Ectodermal cell (in vitro differentiated cells): ENCODE results near the gene SLC26A5.

Source experiments
- H3K27ac ChIP-seq: 2 replicates; pipeline ENCODE4 v1.7.0; 2013; ENCODE audit warnings: mild to moderate bottlenecking, low read depth, low read length; ENCODE audit not compliant: insufficient read depth, poor library complexity, severe bottlenecking
- H3K27me3 ChIP-seq: 2 replicates; pipeline ENCODE4 v1.7.0; 2013; ENCODE audit warnings: mild to moderate bottlenecking, low read length; ENCODE audit not compliant: insufficient read depth, control insufficient read depth, poor library complexity, severe bottlenecking
- H3K36me3 ChIP-seq: one replicate; pipeline ENCODE4 v1.7.0; 2013; ENCODE audit warnings: low read length; ENCODE audit not compliant: control insufficient read depth, insufficient read depth
- H3K4me1 ChIP-seq: one replicate; pipeline ENCODE4 v1.7.0; 2013; ENCODE audit warnings: low read length; ENCODE audit not compliant: control insufficient read depth, insufficient read depth
- H3K4me3 ChIP-seq: 2 replicates; pipeline ENCODE4 v1.7.0; 2013; ENCODE audit warnings: low read depth, low read length, control low read depth; ENCODE audit not compliant: insufficient read depth
- H3K9me3 ChIP-seq: 2 replicates; pipeline ENCODE4 v1.7.0; 2013; ENCODE audit warnings: mild to moderate bottlenecking, low read length, moderate library complexity; ENCODE audit not compliant: control insufficient read depth
- WGBS, 2 experiments: methylation state at CpG; one replicate each; pipeline ENCODE4 v1.1.7; 2013; ENCODE audit warnings: missing lambda C conversion rate in 2 of 2; 5-methylcytosine and 5-hydroxymethylcytosine counted together

SLC26A5 gene

DNA sequence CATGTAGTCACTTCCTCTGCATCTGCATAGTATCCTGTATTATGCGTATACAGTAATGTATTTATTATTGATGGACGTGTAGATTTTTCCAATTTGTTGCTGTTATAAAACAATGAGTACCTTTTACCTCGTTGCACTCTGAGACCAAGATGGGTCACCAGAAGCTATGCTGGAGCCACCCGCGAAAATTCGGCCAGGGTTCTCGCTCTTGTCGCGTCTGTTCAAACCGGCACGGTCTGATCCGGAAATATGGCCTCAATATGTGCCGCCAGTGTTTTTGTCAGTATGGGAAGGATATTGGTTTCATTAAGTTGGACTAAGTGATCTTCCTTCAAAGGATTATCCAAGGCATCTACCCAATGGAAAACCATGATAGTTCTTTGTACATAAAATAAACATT lies 97.6 kb downstream of the SLC26A5 start:
- H3K4me3 ChIP-seq = peak overlapping the region; percentile 86
- H3K27ac ChIP-seq = no peak overlapping the region
- H3K9me3 ChIP-seq = no peaks in the 10 kb centered on the region
- H3K27me3 ChIP-seq = no peaks in the 10 kb centered on the region
- 22 to 25% methylated on average over 12 to 13 of the region's 13 CpGs for WGBS, 2 experiments
- H3K36me3 ChIP-seq = peaks cover 7% of the 10 kb centered on the region
- peaks cover 5% of the 10 kb centered on the region for H3K4me1 ChIP-seq

DNA sequence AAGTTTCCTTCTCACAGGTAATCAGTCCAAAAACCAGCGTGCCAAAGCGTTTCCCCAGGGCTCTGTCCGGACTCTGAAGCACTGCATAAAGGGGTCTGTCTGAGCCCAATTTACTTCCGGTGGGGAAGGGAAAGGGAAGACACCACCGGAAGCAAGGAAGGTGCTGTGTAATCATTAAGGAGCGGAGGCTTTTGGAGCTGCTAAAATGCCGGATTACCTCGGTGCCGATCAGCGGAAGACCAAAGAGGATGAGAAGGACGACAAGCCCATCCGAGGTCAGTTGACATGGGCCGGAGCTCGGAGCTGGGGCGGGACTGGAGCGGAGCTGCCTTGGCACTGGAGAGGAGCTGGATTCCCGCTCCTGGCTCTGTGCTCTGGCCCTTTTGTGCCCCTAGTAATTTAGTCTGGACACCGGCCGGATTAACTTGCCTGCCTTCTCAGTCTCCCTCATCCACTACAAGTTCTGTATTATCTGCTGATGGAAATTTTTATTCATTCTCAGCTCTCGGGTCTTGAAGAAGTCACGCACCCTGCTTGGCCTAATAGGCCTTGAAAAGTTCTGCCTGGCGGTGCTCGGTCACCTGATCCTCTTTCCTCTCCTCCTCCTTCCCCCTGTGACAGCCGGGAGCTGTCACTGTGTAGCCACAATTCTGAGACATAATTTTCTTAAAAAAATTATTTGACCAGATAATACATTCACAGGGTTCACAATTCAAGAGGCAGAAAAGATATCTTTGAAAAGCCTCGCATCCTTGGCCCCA lies 98.3 kb downstream of the SLC26A5 start, which contains the start of gene PSMC2:
Gene PSMC2 (plus strand): TSS at position 137 of the 761 bp plus-strand sequence. CDS start 69 bp downstream, at position 206.
- 1% methylated on average over 25 of the region's 25 CpGs for WGBS, 2 experiments

DNA sequence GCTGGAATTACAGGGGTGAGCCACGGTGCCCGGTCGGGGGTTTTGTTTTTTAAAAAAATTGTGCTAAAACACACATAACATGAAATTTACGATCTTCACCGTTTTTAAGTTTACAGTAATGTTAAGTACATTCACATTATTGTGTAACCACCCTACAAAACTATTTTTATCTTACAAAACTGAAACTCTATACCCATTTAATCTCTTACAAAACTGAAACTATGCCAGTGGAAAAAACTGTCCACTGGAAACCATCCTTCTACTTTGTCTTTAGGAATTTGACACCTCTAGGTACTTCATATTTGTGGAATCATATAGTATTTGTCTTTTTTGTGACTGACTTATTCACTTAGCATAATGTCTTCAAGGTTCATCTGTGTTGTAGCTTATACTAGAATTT lies 99.6 kb downstream of the SLC26A5 start:
- Histone ChIP-seq H3K27ac (no peak overlapping the region), H3K9me3 (no peaks in the 10 kb centered on the region), H3K4me3 (no peak overlapping the region), H3K36me3 (peaks cover 2% of the 10 kb centered on the region), H3K4me1 (peaks cover 5% of the 10 kb centered on the region), H3K27me3 (no peaks in the 10 kb centered on the region)
- 95 to 100% methylated on average over 5 of the region's 5 CpGs for WGBS, 2 experiments

More for the DNA sequence above, 98.3 kb downstream of the SLC26A5 start, which contains the start of gene PSMC2:
- Histone ChIP-seq H3K27ac (peak within 1 kb of the TSS; percentile 74), H3K9me3 (no peaks in the 10 kb centered on the region), H3K27me3 (no peaks in the 10 kb centered on the region), H3K4me3 (peak within 1 kb of the TSS; percentile 86), H3K4me1 (peaks cover 5% of the 10 kb centered on the region), H3K36me3 (peaks cover 3% of the 10 kb centered on the region)

DNA sequence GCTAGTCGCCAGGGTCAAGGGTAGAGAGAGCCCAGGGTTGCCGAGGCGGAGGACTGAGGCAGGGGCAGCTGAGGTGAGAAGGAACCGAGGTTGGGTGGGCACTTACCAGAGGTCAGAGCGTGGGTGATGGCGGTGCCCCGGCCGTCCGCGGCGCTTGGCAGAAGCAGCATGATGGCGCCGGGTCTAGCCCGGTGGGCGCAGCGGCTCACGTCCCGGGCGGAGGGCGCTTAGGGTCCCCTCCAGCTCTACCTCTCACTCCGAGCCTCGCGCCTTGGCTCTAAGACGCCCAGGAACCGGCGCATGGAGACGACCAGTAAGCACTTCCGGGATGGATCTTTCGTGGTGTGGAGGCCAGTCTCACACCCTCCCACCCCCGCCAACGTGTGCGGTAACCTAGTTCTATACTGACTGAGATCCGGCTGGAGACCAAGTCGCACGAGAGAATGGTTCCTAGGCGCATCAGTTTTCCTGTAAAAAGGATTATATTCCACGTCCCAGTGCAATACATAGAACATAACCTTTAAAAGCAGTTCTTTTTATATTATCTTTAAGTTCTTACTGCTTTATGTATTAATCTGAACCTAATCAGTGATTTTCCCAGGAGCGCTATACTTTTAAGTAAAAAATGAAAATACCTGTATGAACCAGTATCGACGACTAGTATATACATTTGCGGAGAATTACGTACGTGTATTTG lies 101.4 kb downstream of the SLC26A5 start, which contains the start of gene DNAJC2:
Gene DNAJC2 (minus strand): TSS at position 315 of the 697 bp plus-strand sequence. CDS start 145 bp downstream, at position 170.
- WGBS, 2 experiments = 13% methylated on average over 42 to 43 of the region's 43 CpGs
- no peak within 1 kb of the TSS for H3K27ac ChIP-seq
- H3K4me3 ChIP-seq = peak within 1 kb of the TSS; percentile 79
- peaks cover 5% of the 10 kb centered on the region for H3K4me1 ChIP-seq
- peaks cover 9% of the 10 kb centered on the region for H3K36me3 ChIP-seq
- no peaks in the 10 kb centered on the region for H3K27me3 ChIP-seq
- no peaks in the 10 kb centered on the region for H3K9me3 ChIP-seq

DNA sequence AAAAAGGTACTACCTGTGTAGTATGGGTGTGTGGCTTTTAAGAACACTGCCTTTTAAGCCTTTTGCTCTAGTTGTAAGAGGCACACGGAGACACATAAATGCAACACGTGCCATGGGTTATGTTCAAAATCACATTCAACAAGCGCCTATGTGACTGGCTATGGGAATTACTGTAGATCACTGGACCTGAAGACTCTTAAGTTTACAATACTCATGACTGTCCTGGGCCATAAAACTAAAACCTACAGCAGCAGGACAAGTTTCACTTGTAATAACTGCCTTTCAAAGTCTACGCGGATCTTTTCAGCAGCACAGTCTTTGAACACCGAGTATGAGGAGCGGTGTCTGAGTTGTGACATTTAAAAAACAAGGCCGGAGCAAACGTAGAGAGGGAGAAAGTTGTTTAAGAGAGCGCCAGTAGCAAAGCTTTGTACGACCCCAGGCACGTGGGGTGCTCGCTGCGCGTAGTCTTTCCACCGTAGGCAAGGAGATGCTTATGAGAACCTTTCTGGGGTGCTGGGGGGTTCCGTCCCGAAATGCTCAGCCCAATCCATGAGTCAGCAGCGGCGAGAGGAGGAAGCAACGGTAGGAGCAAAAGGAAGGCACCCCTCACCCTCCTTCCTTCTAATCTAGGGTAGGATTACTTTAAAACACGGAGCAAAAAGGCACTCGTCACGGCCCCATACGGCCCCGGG lies 102.1 kb downstream of the SLC26A5 start:
- peaks cover 9% of the 10 kb centered on the region for H3K36me3 ChIP-seq
- H3K27me3 ChIP-seq = no peaks in the 10 kb centered on the region
- no peak overlapping the region for H3K27ac ChIP-seq
- peaks cover 1% of the 10 kb centered on the region for H3K4me1 ChIP-seq
- H3K9me3 ChIP-seq = no peaks in the 10 kb centered on the region
- peak overlapping the region; percentile 79 for H3K4me3 ChIP-seq
- WGBS, 2 experiments = 2% methylated on average over 23 to 26 of the region's 26 CpGs

DNA sequence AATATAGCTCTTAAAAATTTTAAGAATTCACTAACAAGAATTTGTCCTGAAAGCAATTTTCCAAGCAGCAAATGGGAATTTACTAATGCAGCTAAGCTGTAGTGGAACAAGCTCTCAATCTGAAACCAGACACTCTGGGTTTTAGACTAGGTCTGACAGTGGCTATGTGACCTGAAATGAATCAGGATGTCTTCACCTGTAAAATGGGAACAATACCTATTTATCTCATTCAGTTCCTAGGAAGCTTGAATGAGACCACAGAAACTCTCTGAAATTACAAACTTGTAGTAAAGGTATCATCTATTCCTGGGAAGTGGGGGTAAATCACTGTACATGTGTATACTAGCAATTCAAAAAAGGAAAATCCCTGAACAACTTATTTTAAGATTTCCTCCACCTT lies 102.7 kb downstream of the SLC26A5 start:
- peak overlapping the region; percentile 79 for H3K4me3 ChIP-seq
- H3K9me3 ChIP-seq = no peaks in the 10 kb centered on the region
- no peaks in the 10 kb centered on the region for H3K4me1 ChIP-seq
- peaks cover 9% of the 10 kb centered on the region for H3K36me3 ChIP-seq
- H3K27me3 ChIP-seq = no peaks in the 10 kb centered on the region
- H3K27ac ChIP-seq = no peak overlapping the region

DNA sequence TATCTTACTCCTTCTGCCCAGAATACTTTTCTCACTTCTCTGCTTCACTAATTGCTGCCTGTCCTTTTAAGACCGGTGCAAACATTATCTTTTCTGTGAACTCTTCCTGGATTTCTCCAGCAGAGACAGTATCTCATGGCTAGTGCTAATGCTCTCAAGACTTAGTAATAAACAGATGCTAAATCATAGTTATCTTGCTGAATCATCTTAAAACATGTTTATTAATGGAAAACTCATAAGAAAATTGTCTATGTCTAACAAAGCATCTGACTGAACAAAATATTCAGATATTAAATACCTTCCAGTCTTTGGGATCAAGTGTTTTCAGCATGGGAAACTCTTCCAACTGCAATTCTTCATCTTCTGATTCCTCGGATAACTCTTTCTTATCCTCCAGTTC lies 104.5 kb downstream of the SLC26A5 start:
- no peaks in the 10 kb centered on the region for H3K4me1 ChIP-seq
- WGBS, 2 experiments = 91 to 97% methylated on average over 2 of the region's 2 CpGs
- no peak overlapping the region for H3K27ac ChIP-seq
- no peaks in the 10 kb centered on the region for H3K9me3 ChIP-seq
- H3K36me3 ChIP-seq = peaks cover 22% of the 10 kb centered on the region
- H3K27me3 ChIP-seq = no peaks in the 10 kb centered on the region
- H3K4me3 ChIP-seq = no peak overlapping the region

DNA sequence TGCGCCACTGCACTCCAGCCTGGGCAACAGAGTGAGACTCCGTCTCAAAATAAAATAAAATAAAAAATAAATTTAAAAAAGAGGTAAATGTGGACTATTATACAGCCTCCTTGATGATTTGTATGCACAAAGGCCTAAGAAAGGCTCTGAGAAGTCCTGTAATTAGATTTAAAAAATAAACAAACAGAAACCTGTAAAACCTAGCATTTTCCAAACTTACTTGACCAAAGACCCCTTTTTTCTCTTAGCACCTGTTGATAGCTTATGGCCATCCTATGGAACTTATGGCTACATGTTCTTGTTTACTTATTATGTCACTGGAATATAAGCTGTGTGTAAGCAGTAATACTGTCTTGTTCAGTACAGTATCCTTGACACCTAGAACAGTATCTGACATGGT lies 107.1 kb downstream of the SLC26A5 start:
- H3K4me3 ChIP-seq = no peak overlapping the region
- H3K27ac ChIP-seq = no peak overlapping the region
- no peaks in the 10 kb centered on the region for H3K9me3 ChIP-seq
- H3K27me3 ChIP-seq = no peaks in the 10 kb centered on the region
- WGBS, 2 experiments = 92 to 100% methylated on average over 1 to 2 of the region's 2 CpGs
- no peaks in the 10 kb centered on the region for H3K4me1 ChIP-seq
- H3K36me3 ChIP-seq = peaks cover 29% of the 10 kb centered on the region

DNA sequence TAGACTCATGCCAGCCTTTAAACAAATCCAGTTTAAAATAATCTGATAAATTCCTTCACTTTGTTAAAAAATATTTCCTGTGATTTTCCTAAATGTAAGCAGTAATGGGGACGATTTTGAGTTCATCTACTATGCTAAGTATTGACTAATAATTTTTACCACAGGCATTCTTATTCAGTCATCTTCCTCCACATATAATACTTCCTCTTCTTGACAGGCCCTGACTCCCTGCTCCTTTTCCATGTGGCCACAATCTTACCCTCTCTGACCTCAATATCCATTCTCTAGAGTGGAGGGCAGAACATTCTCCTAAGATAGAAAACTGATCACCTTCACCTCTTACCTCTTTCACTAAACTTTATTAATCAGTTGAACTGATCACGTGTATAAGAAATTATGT lies 109.2 kb downstream of the SLC26A5 start:
- no peaks in the 10 kb centered on the region for H3K9me3 ChIP-seq
- no peak overlapping the region for H3K4me3 ChIP-seq
- no peaks in the 10 kb centered on the region for H3K27me3 ChIP-seq
- H3K36me3 ChIP-seq = peaks cover 31% of the 10 kb centered on the region
- no peaks in the 10 kb centered on the region for H3K4me1 ChIP-seq
- H3K27ac ChIP-seq = no peak overlapping the region
- WGBS, 2 experiments = 97 to 100% methylated on average over 1 to 2 of the region's 2 CpGs

DNA sequence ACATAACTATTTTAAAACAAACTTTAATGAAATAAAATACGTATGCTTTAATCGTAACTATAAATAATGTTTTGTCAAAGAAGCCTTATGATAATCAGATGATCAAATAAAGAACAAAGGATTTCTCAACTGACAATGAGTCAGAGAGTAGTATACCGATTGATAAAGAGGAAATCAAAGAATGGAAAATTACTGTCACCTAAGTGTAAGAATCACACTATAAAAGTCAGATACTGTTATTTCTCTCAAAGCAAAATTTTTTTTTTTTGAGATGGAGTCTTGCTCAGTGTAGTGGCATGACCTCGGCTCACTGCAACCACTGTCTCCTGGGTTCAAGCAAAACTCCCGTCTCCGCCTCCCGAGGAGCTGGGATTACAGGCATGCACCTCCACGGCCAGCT lies 120.3 kb downstream of the SLC26A5 start:
- peaks cover 10% of the 10 kb centered on the region for H3K36me3 ChIP-seq
- 87 to 95% methylated on average over 5 to 6 of the region's 8 CpGs for WGBS, 2 experiments

More for the DNA sequence above, 120.3 kb downstream of the SLC26A5 start:
- Histone ChIP-seq H3K27ac (no peak overlapping the region), H3K4me1 (no peaks in the 10 kb centered on the region), H3K27me3 (no peaks in the 10 kb centered on the region), H3K4me3 (no peak overlapping the region), H3K9me3 (no peaks in the 10 kb centered on the region)
